HepG2 (cell line): ENCODE data around the gene ARVCF. TPM values are rescaled to one million over a fixed set of nuclear protein-coding genes. Genes with fewer than 3 reads are reported as not detected.
A peak's percentile ranks its signal among the peaks of the same experiment; 100 is the strongest.

Experiments
- ARHGAP35 ChIP-seq: sonication (generic); formaldehyde crosslinking; IDR thresholded peaks from 2 replicates; pipeline ENCODE4 v1.9.0; 2022; ENCODE audit warnings: mild to moderate bottlenecking, inconsistent platforms, moderate library complexity, missing genetic modification reagents, borderline replicate concordance
- BHLHE40 ChIP-seq: IDR thresholded peaks from 2 replicates; pipeline ENCODE4 v1.6.1; 2011; ENCODE audit warnings: low read length, improper control_type of control experiment
- LCORL ChIP-seq, 2 experiments: fragments of 450-650 bp in 1 of 2; sonication (generic) in 1 of 2; formaldehyde crosslinking in 1 of 2; IDR thresholded peaks; 2 replicates each; pipeline versions ENCODE4 v1.5.0 to v1.6.1; 2017 to 2020; ENCODE audit warnings: antibody characterized with exemption in 1 of 2, missing genetic modification reagents in 1 of 2
- MAFG ChIP-seq: sonication (generic); formaldehyde crosslinking; IDR thresholded peaks from 2 replicates; pipeline ENCODE4 v1.5.1; 2020; ENCODE audit warnings: mild to moderate bottlenecking, missing genetic modification reagents
- MEIS2 ChIP-seq: sonication (generic); formaldehyde crosslinking; IDR thresholded peaks from 2 replicates; pipeline ENCODE4 v1.9.0; 2021; ENCODE audit warnings: mild to moderate bottlenecking, missing genetic modification reagents
- NONO ChIP-seq, 2 experiments: fragments of 450-650 bp in 1 of 2; sonication (generic) in 1 of 2; formaldehyde crosslinking in 1 of 2; IDR thresholded peaks in 1 of 2; conservative IDR thresholded peaks in 1 of 2; 2 replicates each; pipeline versions ENCODE4 v1.6.1 to v1.8.0; 2017 to 2022; ENCODE audit warnings: mild to moderate bottlenecking in 1 of 2, missing genetic modification reagents in 1 of 2, moderate library complexity in 1 of 2
- PAX8 ChIP-seq: sonication (generic); formaldehyde crosslinking; IDR thresholded peaks from 2 replicates; pipeline ENCODE4 v1.8.0; 2022; ENCODE audit warnings: mild to moderate bottlenecking, missing genetic modification reagents, borderline replicate concordance
- PPARG ChIP-seq: conservative IDR thresholded peaks from 2 replicates; pipeline ENCODE4 v1.6.1; 2016; ENCODE audit warnings: missing biosample characterization, missing genetic modification reagents
- RERE ChIP-seq: IDR thresholded peaks from 2 replicates; pipeline ENCODE4 v1.6.1; 2016; ENCODE audit warnings: low read depth, missing genetic modification reagents, missing compliant biosample characterization
- SIN3B ChIP-seq: fragments of 150-350 bp; IDR thresholded peaks from 2 replicates; pipeline ENCODE4 v1.6.1; 2014; ENCODE audit warnings: low read length
- STAT6 ChIP-seq: sonication (generic); formaldehyde crosslinking; IDR thresholded peaks from 2 replicates; pipeline ENCODE4 v1.4.0; 2020; ENCODE audit warnings: missing genetic modification reagents, mild to moderate bottlenecking, borderline replicate concordance
- U2AF2 ChIP-seq: fragments of 200-400 bp; formaldehyde crosslinking; IDR thresholded peaks from 2 replicates; pipeline ENCODE4 v1.6.1; 2017; ENCODE audit warnings: low read depth, mild to moderate bottlenecking, low read length
- ZFP1 ChIP-seq: IDR thresholded peaks from 2 replicates; pipeline ENCODE4 v1.6.1; 2016
- ZFP36L2 ChIP-seq: sonication (generic); formaldehyde crosslinking; IDR thresholded peaks from 2 replicates; pipeline ENCODE4 v1.4.0; 2020; ENCODE audit warnings: missing genetic modification reagents
- ZHX2 ChIP-seq, 2 experiments: sonication (generic) in 1 of 2; formaldehyde crosslinking in 1 of 2; IDR thresholded peaks; 2 replicates each; pipeline versions ENCODE4 v1.6.1 to v1.9.0; 2014 to 2022; ENCODE audit warnings: antibody characterized with exemption in 1 of 2, borderline replicate concordance in 1 of 2, inconsistent platforms in 1 of 2, low read depth in 1 of 2, missing genetic modification reagents in 1 of 2
- polyA plus RNA-seq, 8 experiments: library from polyadenylated mRNA; depleted of rRNA in 3 of 8; stranded (reverse) in 7 of 8; unstranded in 1 of 8; fragments of >200 nt; fragmentation: Illumina TruSeq in 4 of 8; extraction: Trizol in 4 of 8; gene quantifications; 2 replicates each; pipeline versions ENCODE4 v1.2.1 to v1.2.3, GENCODE V29; 2011 to 2016; ENCODE audit warnings: low read depth in 4 of 8, missing spikeins in 1 of 8, mixed read lengths in 1 of 8; ENCODE audit not compliant: insufficient read depth in 1 of 8
- total RNA-seq, 5 experiments: library from RNA; depleted of rRNA; stranded (reverse); fragments of >200 nt; fragmentation: Illumina TruSeq; extraction: Trizol; gene quantifications; 2 replicates each; pipeline ENCODE4 v1.2.3, GENCODE V29; 2016; ENCODE audit warnings: low read depth in 1 of 5

The ARVCF gene
- total and polyA plus RNA-seq, 2 of the 13 experiments (the other 11 are each of a cell fraction or from before 2014, with no cell fraction given), result 16.4 to 17.7 TPM

- TF ChIP-seq RERE (no peak), ZHX2 (IDR thresholded peaks at IDR 0.05; ENCODE audit: low read depth) (no peak), ZHX2 (CRISPR knock-in tag; IDR thresholded peaks at IDR 0.05; ENCODE audit: borderline replicate concordance) (peak; percentile 38; the same call in 1 of the 2 replicates), SIN3B (no peak), ZFP1 (no peak), PAX8 (no peak), NONO (IDR thresholded peaks at IDR 0.05) (no peak), NONO (CRISPR knock-in tag; conservative IDR thresholded peaks at IDR 0.05) (no peak; the same call in 1 of the 2 replicates), MAFG (no peak), U2AF2 (no peak), MEIS2 (CRISPR knock-in tag) (peak; percentile 18; the same call in 1 of the 2 replicates), BHLHE40 (no peak), STAT6 (CRISPR knock-in tag) (no peak), LCORL (IDR thresholded peaks at IDR 0.05) (no peak), LCORL (CRISPR knock-in tag; IDR thresholded peaks at IDR 0.05) (no peak), ZFP36L2 (CRISPR knock-in tag) (no peak), PPARG (CRISPR knock-in tag) (no peak), ARHGAP35 (no peak)
These were observed 57.5 kb downstream of the ARVCF start (continued) for GRCh38 chr22:19959043-19959586.
